GM12878 (cell line): ENCODE results near the gene EXOC4. TPM values are rescaled to one million over a fixed set of nuclear protein-coding genes. Genes with fewer than 3 reads are reported as not detected.

Source experiments
- ATAC-seq: fragments of 200-7000 bp; cut with Tn5 transposase; 3 replicates; pipeline ENCODE4 v1.9.1; 2020; ENCODE audit warnings: mild to moderate bottlenecking, moderate library complexity
- BruUV-seq: library from RNA; stranded (reverse); fragments of 400-500 nt; replicated peaks from 2 replicates; lab custom pipeline; 2021; lab: Mats Ljungman, UMichigan
- CTCF ChIA-PET: fragments of 300-600 bp; sonication (Branson Sonifier 250); formaldehyde crosslinking; extraction: SDS; loops from one replicate; lab custom pipeline; 2021; ENCODE audit warnings: inconsistent platforms; lab: Yijun Ruan, JAX
- POLR2A ChIA-PET: fragments of 350-600 bp; formaldehyde crosslinking; extraction: SDS; loops from one replicate; lab custom pipeline; 2021; ENCODE audit warnings: inconsistent platforms; lab: Charles Lee
- RAD21 ChIA-PET: fragments of 300-600 bp; sonication (Branson Sonifier 250); formaldehyde crosslinking; loops from one replicate; lab custom pipeline; 2023; ENCODE audit warnings: antibody characterized with exemption; ENCODE audit not compliant: unreplicated experiment; lab: Charles Lee
- SMC1A ChIA-PET: fragments of 300-600 bp; sonication (Branson Sonifier 250); formaldehyde crosslinking; loops from one replicate; lab custom pipeline; 2023; ENCODE audit not compliant: unreplicated experiment, uncharacterized antibody; lab: Charles Lee
- DNase-seq: peaks from one replicate; pipeline ENCODE4 v3.0.0-alpha.2; 2011; ENCODE audit warnings: low read depth, low spot score
- FAIRE-seq: peaks from 3 replicates; lab custom pipeline; 2011; peaks lifted over from hg19 to GRCh38; lab: Jason Lieb, UNC
- H2AFZ ChIP-seq: 2 replicates; pipeline ENCODE4 v1.6.0; 2011; ENCODE audit warnings: low read depth, low read length, control low read depth; ENCODE audit not compliant: control insufficient read depth
- H3K27ac ChIP-seq: 2 replicates; pipeline ENCODE4 v1.5.1; 2011; ENCODE audit warnings: control low read depth; ENCODE audit not compliant: control insufficient read depth, insufficient read depth
- H3K27me3 ChIP-seq, 2 experiments: replicated peaks in 1 of 2; 2 replicates each; pipeline versions ENCODE4 v1.6.0 to v1.6.1; 2011; ENCODE audit warnings: low read length in 1 of 2; ENCODE audit not compliant: control insufficient read depth in 2 of 2, insufficient read depth in 2 of 2
- H3K36me3 ChIP-seq, 2 experiments: 2 replicates each; pipeline ENCODE4 v1.5.1; 2011; ENCODE audit warnings: low read length in 1 of 2; ENCODE audit not compliant: control insufficient read depth in 2 of 2, insufficient read depth in 2 of 2
- H3K4me1 ChIP-seq: 2 replicates; pipeline ENCODE4 v1.6.1; 2011; ENCODE audit warnings: mild to moderate bottlenecking, low read length, moderate library complexity, mixed read lengths; ENCODE audit not compliant: control insufficient read depth, insufficient read depth
- H3K4me2 ChIP-seq: 2 replicates; pipeline ENCODE4 v1.6.0; 2011; ENCODE audit warnings: control low read depth; ENCODE audit not compliant: control insufficient read depth, insufficient read depth
- H3K4me3 ChIP-seq: fragments of 200-600 bp; sonication (generic); 2 replicates; pipeline ENCODE4 v1.5.1; 2016
- H3K79me2 ChIP-seq: 2 replicates; pipeline ENCODE4 v1.6.0; 2011; ENCODE audit warnings: low read length; ENCODE audit not compliant: control insufficient read depth, insufficient read depth
- H3K9ac ChIP-seq: 2 replicates; pipeline ENCODE4 v1.8.0; 2011; ENCODE audit warnings: low read length, control low read depth, mixed read lengths; ENCODE audit not compliant: control insufficient read depth, insufficient read depth
- H3K9me3 ChIP-seq: replicated peaks from 3 replicates; pipeline ENCODE4 v1.5.1; 2011; ENCODE audit warnings: mild to moderate bottlenecking, low read length; ENCODE audit not compliant: control insufficient read depth, insufficient read depth
- H4K20me1 ChIP-seq: 2 replicates; pipeline ENCODE4 v1.6.0; 2011; ENCODE audit not compliant: control insufficient read depth, insufficient read depth
- HSF1 ChIP-seq: fragments of 150-350 bp; IDR thresholded peaks from 2 replicates; pipeline ENCODE4 v1.6.1; 2014; ENCODE audit warnings: mild to moderate bottlenecking, low read depth, low read length
- IKZF2 ChIP-seq, 2 experiments: fragments of 450-650 bp; IDR thresholded peaks; 2 replicates each; pipeline ENCODE4 v1.6.1; 2017; ENCODE audit warnings: mild to moderate bottlenecking in 2 of 2, moderate library complexity in 2 of 2
- MXI1 ChIP-seq: fragments of 150-350 bp; IDR thresholded peaks from 2 replicates; pipeline ENCODE4 v1.6.1; 2011; ENCODE audit warnings: low read depth, mild to moderate bottlenecking, inconsistent platforms, low read length, improper control_type of control experiment
- NFYA ChIP-seq: IDR thresholded peaks from 2 replicates; pipeline ENCODE4 v1.6.1; 2011; ENCODE audit warnings: low read depth, mild to moderate bottlenecking, low read length, improper control_type of control experiment, borderline replicate concordance
- SKIL ChIP-seq: fragments of 450-650 bp; IDR thresholded peaks from 2 replicates; pipeline ENCODE4 v1.6.1; 2017; ENCODE audit warnings: mild to moderate bottlenecking, low read depth, inconsistent platforms; ENCODE audit not compliant: poor library complexity, severe bottlenecking
- TARDBP ChIP-seq: IDR thresholded peaks from 2 replicates; pipeline ENCODE4 v1.6.1; 2016; ENCODE audit warnings: borderline replicate concordance
- WGBS: methylation state at CpG from one replicate; pipeline ENCODE4 v1.1.6; 2016; ENCODE audit warnings: low lambda C conversion rate; ENCODE audit not compliant: insufficient replicate concordance, insufficient coverage; ENCODE audit errors: missing lambda C conversion rate; 5-methylcytosine and 5-hydroxymethylcytosine counted together
- in situ Hi-C: fragments of 300-500 bp; cut with MboI; formaldehyde crosslinking; loops from 9 replicates; pipeline ENCODE4 v1.14.3; 2018; ENCODE audit warnings: mixed read lengths
- intact Hi-C: fragments of 100-400 bp; cut with micrococcal nuclease; formaldehyde crosslinking; loops from one replicate; pipeline ENCODE4 v1.14.2; 2022; ENCODE audit not compliant: unreplicated experiment
- polyA plus RNA-seq, 11 experiments: library from polyadenylated mRNA; depleted of rRNA in 4 of 11; unstranded in 6 of 11; stranded (reverse) in 5 of 11; fragments of >200 nt; fragmentation: Nextera tagmentation in 4 of 11; fragmentation: Illumina TruSeq in 1 of 11; extraction: Ambion mirVana in 4 of 11; extraction: Trizol in 1 of 11; gene quantifications; 1 replicate in 1 of 11; 2 replicates in 10 of 11; pipeline versions ENCODE4 v1.2.1 to v1.2.3, GENCODE V29; 2011 to 2016; ENCODE audit warnings: inconsistent platforms in 2 of 11, missing spikeins in 2 of 11, low read depth in 1 of 11
- total RNA-seq, 4 experiments: library from RNA; depleted of rRNA in 3 of 4; stranded (reverse); fragments of >200 nt in 3 of 4; fragmentation: Illumina TruSeq in 1 of 4; extraction: Trizol in 1 of 4; gene quantifications; 2 replicates each; pipeline versions ENCODE4 v1.2.1 to v1.2.3, GENCODE V29; 2013 to 2021
- TF ChIP-seq, protein P1 (sequence below): fragments of 450-650 bp; IDR thresholded peaks from 2 replicates; pipeline ENCODE4 v1.6.1; 2016; ENCODE audit warnings: mild to moderate bottlenecking

The EXOC4 gene
- total and polyA plus RNA-seq, 10 of the 15 experiments (the other 5 are each of a cell fraction or from before 2014, with no cell fraction given) = 13.2 to 44.5 (median 29.6) TPM

GRCh38 chr7:133234961-133235875 is 17.7 kb upstream of the EXOC4 start:
- ChIA-PET RAD21 (no interaction called here), CTCF (interaction anchor here (0.6 kb wide), 1 partner anchor 611 kb away, joined by 3 read pairs; no protein-coding TSS in a partner anchor), POLR2A (no interaction called here), SMC1A (interaction anchor here (0.6 to 1.4 kb wide), 2 partner anchors 41 to 199 kb away, joined by 3 read pairs; no protein-coding TSS in a partner anchor)
- Histone ChIP-seq H3K9me3 (no peaks in the 10 kb centered on the region), H3K36me3 (no peaks in the 10 kb centered on the region), H3K9ac (no peak overlapping the region), H3K4me2 (no peak overlapping the region), H3K4me1 (no peaks in the 10 kb centered on the region), H3K27me3 (no peaks in the 10 kb centered on the region), H3K79me2 (no peaks in the 10 kb centered on the region), H3K4me3 (no peak overlapping the region), H2AFZ (no peak overlapping the region), H4K20me1 (no peaks in the 10 kb centered on the region), H3K27ac (no peak overlapping the region)
- no TSS peak for BruUV-seq
- no peak for ATAC-seq
- DNase-seq = no peak
- FAIRE-seq = no peak
- intact Hi-C loops (loop anchor here (5.0 to 10.0 kb wide), 2 partner anchors 520 to 1092 kb away; no protein-coding TSS in a partner anchor), in situ Hi-C loops (no loop called here)
- 24% methylated on average over 4 of the region's 4 CpGs for WGBS
- TF ChIP-seq MXI1 (no peak), TARDBP (no peak), IKZF2 (IDR thresholded peaks at IDR 0.05) (no peak), HSF1 (no peak), SKIL (no peak), NFYA (no peak)
- TF ChIP-seq, protein P1, sequence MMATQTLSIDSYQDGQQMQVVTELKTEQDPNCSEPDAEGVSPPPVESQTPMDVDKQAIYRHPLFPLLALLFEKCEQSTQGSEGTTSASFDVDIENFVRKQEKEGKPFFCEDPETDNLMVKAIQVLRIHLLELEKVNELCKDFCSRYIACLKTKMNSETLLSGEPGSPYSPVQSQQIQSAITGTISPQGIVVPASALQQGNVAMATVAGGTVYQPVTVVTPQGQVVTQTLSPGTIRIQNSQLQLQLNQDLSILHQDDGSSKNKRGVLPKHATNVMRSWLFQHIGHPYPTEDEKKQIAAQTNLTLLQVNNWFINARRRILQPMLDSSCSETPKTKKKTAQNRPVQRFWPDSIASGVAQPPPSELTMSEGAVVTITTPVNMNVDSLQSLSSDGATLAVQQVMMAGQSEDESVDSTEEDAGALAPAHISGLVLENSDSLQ = no peak
